Coronary artery (tissue), 2 donors: ENCODE measurements around the gene TEAD4.
"Not testable (repeated sequence)": the region's sequence is repeated elsewhere in the genome, so short reads cannot be mapped to it uniquely, and the experiment has no call there.

ENCODE experiments used
- DNase-seq: peaks from one replicate; pipeline ENCODE4 v3.0.0-alpha.2; 2017; ENCODE audit warnings: low spot score
- H3K27ac ChIP-seq, 2 donors: fragments of 200-600 bp; sonication (generic); one replicate each; pipeline ENCODE4 v1.5.1; 2016 to 2019
- H3K4me3 ChIP-seq: fragments of 200-600 bp; sonication (generic); 2 replicates; pipeline ENCODE4 v1.5.1; 2016; ENCODE audit warnings: mild to moderate bottlenecking, moderate library complexity
- TF ChIP-seq, protein P1 (sequence below): fragments of 200-600 bp; sonication (generic); IDR thresholded peaks from one replicate; pipeline ENCODE4 v1.5.1; 2019; ENCODE audit warnings: antibody characterized with exemption

TEAD4 gene

GRCh38 chr12:3055704-3056467 is 96.7 kb downstream of the TEAD4 start:
- Histone ChIP-seq H3K4me3 (no peak overlapping the region), H3K27ac (no peak overlapping the region)
- TF ChIP-seq, protein P1, sequence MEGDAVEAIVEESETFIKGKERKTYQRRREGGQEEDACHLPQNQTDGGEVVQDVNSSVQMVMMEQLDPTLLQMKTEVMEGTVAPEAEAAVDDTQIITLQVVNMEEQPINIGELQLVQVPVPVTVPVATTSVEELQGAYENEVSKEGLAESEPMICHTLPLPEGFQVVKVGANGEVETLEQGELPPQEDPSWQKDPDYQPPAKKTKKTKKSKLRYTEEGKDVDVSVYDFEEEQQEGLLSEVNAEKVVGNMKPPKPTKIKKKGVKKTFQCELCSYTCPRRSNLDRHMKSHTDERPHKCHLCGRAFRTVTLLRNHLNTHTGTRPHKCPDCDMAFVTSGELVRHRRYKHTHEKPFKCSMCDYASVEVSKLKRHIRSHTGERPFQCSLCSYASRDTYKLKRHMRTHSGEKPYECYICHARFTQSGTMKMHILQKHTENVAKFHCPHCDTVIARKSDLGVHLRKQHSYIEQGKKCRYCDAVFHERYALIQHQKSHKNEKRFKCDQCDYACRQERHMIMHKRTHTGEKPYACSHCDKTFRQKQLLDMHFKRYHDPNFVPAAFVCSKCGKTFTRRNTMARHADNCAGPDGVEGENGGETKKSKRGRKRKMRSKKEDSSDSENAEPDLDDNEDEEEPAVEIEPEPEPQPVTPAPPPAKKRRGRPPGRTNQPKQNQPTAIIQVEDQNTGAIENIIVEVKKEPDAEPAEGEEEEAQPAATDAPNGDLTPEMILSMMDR: no peak
- no peak for DNase-seq

- Histone ChIP-seq H3K4me3 (no peak overlapping the region), H3K27ac (no peak overlapping the region)
- TF ChIP-seq, protein P1: no peak
- DNase-seq: no peak
Measured at GRCh38 chr12:3061059-3061458, 101.9 kb downstream of the TEAD4 start.

DNA sequence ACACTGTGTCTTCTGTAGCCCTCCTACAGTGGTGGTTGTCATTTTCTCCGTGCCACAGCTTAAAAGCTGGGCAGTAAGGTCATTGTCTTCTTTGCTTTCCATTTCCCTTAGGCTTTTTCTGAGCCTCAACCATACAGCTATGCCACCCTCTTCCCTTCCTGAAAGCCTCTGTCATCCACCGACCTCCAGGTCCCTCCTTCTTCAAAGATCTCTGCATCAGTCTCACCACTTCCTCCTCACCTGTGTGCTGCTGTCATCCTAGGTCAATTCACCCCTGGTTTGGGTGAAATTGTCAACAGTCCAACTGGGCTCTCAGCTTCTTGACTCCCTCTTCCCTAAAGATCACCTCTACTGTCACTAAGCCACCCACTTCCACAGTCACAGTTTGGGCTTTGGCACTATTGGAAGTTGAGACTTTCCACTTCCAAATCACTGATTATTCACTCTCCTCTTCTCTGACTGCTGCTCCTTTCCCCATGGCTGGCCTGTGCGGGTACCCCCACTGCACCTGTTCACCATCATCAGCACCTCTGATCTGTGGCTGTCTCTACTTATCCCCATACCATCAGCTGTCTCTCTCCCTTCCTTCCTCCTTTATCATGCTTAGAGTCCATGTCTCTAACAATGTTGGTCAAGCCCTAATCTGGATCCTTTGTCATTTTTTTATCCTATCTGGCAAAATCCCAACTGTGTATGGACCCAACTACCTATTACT is 102.5 kb downstream of the TEAD4 start:
- H3K27ac ChIP-seq: no peak overlapping the region
- no peak for DNase-seq

DNA sequence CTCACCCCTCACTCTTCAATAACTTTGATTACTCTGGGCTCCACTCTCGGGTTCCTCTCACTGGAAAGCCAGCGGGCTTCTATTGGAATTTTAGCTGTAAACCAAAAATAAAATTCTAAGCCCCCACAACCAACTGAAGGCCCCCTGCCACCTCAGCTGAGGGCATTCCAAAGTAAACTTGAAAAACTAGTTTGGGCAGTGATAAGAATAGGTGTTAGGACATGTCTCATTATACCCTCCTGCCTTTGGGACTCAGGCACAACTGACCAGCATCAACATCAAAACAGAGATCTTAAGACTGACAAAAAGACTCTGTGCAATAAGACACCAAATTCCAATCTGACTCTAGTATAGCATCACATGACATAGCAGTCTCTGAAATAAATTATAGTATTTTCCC is 106.1 kb downstream of the TEAD4 start:
- H3K27ac ChIP-seq: no peak overlapping the region
- no peak for DNase-seq
- TF ChIP-seq, protein P1: no peak
- H3K4me3 ChIP-seq: no peak overlapping the region

More for the DNA sequence above, 102.5 kb downstream of the TEAD4 start:
- TF ChIP-seq, protein P1: no peak
- H3K4me3 ChIP-seq: no peak overlapping the region

GRCh38 chr12:3065846-3066245 is 106.6 kb downstream of the TEAD4 start:
- H3K27ac ChIP-seq, DNase-seq, H3K4me3 ChIP-seq: not testable (repeated sequence)

DNA sequence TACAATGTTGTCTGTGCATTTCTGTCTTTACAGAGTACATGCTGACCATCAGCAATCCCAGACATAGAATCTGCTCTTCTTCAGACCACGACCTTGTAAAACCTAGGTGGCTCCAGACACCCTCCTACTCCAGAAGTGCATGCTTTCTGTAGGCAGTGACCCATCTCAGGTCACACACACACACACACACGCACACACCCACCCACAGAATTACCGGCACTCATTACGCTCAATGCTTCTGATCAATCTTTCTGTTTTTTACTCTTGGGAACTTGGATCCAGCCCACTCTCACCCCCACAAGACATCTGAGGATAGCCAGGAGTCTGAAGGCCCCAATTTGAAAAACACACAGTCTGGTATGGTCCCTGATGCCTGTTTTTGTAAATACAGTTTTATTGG is 110.5 kb downstream of the TEAD4 start:
- H3K27ac ChIP-seq: no peak overlapping the region
- DNase-seq: no peak
- TF ChIP-seq, protein P1: no peak
- H3K4me3 ChIP-seq: no peak overlapping the region

GRCh38 chr12:3071107-3071506 is 111.9 kb downstream of the TEAD4 start:
- H3K27ac ChIP-seq: no peak overlapping the region
- DNase-seq: no peak

More at GRCh38 chr12:3071107-3071506, 111.9 kb downstream of the TEAD4 start:
- H3K4me3 ChIP-seq: no peak overlapping the region
- TF ChIP-seq, protein P1: no peak
